ENCODE results near the gene PTPRN. TPM values are rescaled to one million over a fixed set of nuclear protein-coding genes. Genes with fewer than 3 reads are reported as not detected.
A peak's percentile ranks its signal among the peaks of the same experiment; 100 is the strongest.

PTPRN gene
- total and polyA plus RNA-seq, 9 of the 15 experiments (the other 6 are each of a cell fraction or from before 2014, with no cell fraction given), result 0.15 to 2.4 (median 0.43) TPM; not detected in 1

- TF ChIP-seq UBTF (IDR thresholded peaks at IDR 0.05; ENCODE audit: borderline replicate concordance in 1 of 2, low read depth in 2 of 2, low read length in 2 of 2) (no peak), STAG1 (CRISPR knock-in tag; IDR thresholded peaks at IDR 0.05; ENCODE audit: borderline replicate concordance) (no peak), KLF10 (CRISPR knock-in tag; IDR thresholded peaks at IDR 0.05) (no peak), SRSF9 (IDR thresholded peaks at IDR 0.05; ENCODE audit: borderline replicate concordance, low read depth, low read length) (no peak), HMG20A (CRISPR knock-in tag; conservative IDR thresholded peaks at IDR 0.05) (no peak), ZEB2 (IDR thresholded peaks at IDR 0.05) (no peak), ATF3 (IDR thresholded peaks at IDR 0.05) (no peak; the same call in 1 of the 2 replicates), ATF3 (CRISPR knock-in tag; conservative IDR thresholded peaks at IDR 0.05) (no peak), NFE2 (IDR thresholded peaks at IDR 0.05; ENCODE audit: low read depth) (peak; percentile 79), MGA (IDR thresholded peaks at IDR 0.05) (peak; percentile 78)
Measured at GRCh38 chr2:219252900-219253752, 56.1 kb downstream of the PTPRN start, which contains the start of gene TUBA4B (continued).
